ENCODE measurements around the gene GRM4.
"Not testable (repeated sequence)": the region's sequence is repeated elsewhere in the genome, so short reads cannot be mapped to it uniquely, and the experiment has no call there.

GRM4 gene

DNA sequence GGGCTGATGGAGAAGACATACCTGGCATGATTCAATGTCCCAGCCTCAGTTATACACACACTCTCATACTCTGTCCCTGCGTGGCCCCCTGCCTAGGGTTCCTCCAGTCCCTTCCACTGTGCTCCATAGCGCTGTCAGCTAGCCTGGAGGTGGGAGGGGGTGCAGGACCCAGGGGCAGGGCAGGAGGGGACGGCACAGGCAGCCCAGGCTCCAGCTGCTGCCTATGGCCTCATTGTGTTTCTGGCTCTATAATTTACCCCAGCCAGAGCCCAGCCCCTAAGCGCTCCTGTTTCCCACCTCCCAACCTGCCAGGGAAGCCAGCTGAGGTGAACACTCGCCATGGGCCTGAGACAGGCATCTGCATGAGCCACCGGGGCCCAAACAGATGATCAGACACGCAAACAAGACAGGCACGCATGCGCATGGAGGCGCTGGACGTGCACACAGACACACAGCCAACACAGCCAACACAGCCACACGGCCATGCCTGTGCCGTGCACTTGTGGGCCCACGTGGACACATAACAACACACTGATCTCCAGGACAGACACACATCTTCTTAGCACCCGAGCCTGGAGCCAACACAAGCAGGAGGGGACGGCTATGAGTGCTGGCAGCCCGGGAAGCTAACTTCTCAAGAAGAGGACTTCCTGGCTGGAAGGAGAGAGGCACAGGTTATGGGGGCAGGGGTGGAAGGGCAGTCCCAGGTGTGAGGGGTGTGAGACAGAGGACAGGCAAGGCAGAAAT, 124.9 kb downstream of the GRM4 start:
- DNase-seq (ENCODE audit: low read depth): no peak

DNA sequence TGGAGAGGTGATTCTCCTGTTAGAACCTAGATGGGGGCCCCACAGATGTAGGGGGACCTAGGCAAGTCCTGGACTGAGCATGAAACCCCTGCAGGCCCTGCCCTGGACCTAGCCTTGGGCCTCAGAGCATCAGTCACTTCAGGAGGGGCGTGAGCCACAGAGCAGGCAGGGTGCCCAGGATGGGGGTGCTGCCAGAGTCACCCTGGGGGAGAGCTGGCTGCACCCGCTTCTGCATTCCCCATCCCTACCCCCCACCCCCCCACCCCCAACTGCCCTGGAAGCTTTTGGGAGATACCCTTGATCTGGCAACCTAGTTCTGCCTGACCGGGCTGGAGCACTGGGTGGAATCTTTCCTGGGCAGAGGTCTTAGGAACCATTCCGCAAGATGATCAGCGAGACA, 125.6 kb downstream of the GRM4 start:
- no peak for DNase-seq (ENCODE audit: low read depth)

DNA sequence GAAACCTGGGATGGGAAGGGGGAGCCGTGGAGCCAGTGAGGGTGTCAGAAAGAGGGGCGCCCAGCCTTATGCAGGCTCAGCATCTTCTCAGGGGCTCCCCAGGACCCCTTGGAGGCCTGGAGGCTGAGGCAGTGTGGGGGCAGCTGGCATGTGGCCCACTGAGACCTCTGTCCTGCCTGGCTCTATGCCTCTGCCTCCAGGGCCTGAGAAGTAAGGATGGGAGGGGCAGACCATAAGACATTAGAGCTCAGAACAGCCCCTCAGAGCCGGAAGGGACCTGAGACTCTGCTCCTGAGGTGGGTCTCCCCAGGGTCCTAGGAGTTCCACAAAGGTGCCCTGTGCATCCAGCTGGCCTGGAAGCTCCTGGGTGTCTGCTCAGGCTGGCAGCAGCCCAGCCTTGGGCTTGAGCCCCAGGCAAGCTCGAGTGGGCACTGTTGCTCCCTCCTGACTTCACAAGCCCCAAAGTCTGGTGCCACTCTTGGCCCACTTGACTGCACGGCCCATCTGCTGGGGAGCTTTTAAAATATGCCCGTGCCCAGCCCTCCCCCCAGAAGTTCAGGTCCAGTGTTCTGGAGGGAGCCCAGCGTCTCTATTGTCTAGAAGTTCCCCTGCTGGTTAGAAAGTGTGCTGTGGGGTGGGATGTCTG, 126.8 kb downstream of the GRM4 start:
- DNase-seq (ENCODE audit: low read depth): no peak

DNA sequence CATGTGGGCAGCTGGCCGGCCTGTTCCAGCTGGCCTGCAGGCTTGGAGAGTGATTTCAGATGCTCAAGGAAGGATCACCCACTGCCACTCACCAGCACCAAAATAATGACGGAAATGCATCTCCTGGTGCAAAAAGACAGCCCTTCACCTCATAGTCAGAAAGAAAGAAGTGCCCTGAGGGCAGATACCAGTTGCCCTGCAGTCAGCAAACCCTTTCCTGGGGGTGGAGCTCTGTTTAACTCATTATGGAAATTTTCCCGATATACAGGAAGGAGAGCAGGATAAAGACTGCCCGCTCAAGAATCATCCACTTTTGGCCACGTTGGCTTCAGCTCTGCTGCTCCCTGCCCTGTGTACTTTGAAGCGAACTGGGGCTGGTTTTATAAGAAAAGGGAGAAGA, 127.9 kb downstream of the GRM4 start:
- DNase-seq (ENCODE audit: low read depth): no peak

DNA sequence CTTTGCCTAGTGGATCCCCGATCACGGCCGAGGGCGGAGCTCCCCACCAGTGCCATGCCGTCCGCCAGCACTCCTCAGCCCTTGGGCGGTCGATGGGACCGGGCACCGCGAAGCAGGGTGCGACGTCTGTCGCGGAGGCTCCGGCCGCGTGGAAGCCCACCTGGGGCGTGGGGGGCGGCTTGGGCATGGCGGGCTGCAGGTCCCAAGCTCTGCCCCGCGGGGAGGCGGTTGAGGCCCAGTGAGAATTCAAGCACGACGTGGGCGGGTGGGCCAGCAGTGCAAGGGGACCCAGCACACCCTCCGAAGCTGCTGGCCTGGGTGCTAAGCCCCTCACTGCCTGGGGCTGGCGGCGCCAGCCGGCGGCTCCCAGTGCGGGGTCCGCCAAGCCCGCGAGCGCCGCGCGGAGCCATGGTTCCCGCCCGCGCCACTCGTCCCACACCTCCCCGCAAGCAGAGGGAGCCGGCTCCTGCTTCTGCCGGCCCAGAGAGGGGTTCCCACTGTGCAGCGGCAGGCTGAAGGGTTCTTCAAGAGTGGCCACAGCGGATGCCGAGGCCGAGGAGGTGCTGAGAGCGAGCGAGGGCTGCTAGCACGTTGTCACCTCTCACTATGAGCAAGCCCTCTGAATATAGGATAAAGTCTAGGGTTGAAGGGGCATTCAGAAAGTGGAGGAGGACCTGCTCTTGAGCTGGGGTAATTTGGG, 128.6 kb downstream of the GRM4 start:
- DNase-seq (ENCODE audit: low read depth): no peak

DNA sequence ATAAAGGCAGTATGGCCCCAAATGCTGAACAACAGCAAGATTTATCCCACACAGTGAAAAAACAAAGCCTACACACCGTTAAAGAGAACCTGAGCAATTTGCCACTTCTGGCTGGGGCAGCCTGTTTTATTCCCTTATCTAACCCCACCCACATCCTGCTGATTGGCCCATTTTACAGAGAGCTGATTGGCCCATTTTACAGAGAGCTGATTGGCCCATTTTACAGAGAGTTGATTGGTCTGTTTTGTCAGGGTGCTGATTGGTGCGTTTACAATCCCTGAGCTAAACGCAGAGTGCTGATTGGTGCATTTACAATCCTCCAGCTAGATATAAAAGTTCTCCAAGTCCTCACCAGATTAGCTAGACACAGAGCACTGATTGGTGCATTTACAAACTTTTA, 129.3 kb downstream of the GRM4 start:
- not testable (repeated sequence) for DNase-seq (ENCODE audit: low read depth)

DNA sequence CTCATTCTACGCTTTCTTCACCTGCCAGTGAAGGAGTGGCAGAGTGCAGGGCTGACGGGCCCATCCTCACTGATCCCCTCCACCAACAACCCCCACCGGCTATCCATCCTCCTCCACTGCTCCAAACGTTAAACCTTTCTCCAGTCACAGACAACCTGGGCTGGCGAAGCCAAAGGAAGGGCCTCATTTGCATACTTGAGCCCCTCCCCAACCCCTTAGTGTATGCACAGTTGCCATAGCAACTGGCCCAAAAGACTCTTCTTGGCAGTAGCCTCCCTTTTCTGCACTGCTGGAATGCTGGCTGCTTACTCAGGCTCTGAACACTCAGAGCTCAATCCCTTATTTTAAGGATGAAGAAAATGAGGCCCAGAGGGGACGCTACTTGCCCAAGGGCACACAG, 130.3 kb downstream of the GRM4 start:
- DNase-seq (ENCODE audit: low read depth): peak; percentile 13

DNA sequence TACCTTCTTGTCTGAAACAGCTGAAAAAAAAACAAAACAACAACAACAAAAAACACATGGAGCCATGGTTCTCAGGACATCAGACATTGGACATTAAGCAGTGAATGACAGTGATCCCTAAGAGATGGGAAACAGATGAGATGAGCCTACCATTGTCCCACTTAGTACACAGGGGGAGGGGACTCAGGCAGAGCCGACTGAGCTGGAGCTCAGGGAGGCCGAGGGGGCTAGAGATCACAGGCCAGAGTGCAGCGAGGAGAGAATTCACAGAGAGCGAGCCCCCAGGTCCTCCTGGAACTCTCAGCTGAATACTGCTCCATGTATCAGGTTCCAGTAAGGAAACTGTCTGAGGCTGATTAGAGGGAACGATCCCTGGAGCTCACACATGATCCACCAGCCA, 134.6 kb downstream of the GRM4 start:
- DNase-seq (ENCODE audit: low read depth): no peak

DNA sequence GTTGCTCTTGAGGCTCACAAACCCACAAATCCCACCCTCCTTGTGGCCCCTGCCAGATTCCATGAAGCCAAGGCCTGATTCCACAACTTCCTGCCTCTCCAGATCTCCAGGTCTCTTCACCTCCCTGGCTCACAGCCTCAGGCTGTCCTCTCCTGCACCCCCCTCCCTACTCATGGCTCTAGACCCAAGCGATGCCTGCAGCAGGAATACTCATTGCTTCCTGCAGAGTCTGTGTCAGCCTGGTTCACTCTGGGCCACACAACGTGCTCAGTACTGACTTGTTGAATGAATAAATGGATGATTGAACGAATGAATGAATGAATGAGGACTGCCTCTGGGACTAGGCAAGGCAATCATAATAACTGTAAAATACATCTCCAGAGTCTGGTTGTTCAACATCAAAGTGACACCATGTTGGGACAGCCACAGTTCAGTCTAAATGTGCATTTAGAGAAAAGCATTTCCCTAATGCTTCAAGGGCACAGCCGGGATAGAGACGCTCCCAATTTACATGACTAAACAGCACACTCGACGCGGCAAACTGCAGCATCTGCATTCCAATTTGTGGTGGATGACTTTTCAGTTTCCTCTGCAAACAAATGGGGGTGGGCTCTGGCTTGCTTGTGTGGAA, 139.9 kb downstream of the GRM4 start:
- DNase-seq (ENCODE audit: low read depth): no peak

DNA sequence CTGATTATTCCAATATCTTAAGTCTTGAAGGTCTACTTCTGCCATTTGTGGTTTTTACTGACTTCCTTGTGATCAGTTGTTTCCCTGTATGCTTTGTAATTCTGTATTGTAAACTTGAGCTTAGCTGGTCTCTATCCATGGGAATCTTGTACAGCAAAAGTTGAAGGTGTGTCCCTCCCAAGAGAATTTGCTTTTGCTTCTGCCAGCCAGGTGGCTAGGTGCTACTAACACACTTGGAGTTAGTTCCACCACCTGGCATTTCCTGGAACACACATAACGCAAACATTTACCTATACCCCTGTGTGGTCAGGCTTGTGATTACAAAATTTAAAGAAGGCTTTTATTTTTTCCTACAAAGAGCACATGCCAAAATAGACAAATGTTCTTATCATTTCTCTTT, 141.2 kb downstream of the GRM4 start:
- DNase-seq (ENCODE audit: low read depth): no peak

DNA sequence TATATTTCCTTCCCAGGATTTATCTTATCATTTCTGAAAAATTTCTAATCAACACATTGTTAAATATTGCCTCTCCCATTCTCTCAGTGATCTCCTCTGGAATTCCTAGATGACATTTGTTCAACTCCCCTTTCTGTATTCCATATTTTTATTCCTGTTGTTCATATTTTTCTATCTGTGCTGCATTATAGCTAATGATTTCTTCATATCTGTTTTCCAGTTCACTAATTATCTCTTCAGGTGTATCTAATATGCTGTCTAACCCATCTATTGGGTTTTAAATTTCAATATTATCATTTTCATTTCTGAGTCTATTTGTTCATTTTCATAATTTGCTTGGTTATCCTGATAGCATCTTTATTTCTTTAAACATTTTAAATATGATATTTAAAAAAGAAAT, 141.9 kb downstream of the GRM4 start:
- no peak for DNase-seq (ENCODE audit: low read depth)

DNA sequence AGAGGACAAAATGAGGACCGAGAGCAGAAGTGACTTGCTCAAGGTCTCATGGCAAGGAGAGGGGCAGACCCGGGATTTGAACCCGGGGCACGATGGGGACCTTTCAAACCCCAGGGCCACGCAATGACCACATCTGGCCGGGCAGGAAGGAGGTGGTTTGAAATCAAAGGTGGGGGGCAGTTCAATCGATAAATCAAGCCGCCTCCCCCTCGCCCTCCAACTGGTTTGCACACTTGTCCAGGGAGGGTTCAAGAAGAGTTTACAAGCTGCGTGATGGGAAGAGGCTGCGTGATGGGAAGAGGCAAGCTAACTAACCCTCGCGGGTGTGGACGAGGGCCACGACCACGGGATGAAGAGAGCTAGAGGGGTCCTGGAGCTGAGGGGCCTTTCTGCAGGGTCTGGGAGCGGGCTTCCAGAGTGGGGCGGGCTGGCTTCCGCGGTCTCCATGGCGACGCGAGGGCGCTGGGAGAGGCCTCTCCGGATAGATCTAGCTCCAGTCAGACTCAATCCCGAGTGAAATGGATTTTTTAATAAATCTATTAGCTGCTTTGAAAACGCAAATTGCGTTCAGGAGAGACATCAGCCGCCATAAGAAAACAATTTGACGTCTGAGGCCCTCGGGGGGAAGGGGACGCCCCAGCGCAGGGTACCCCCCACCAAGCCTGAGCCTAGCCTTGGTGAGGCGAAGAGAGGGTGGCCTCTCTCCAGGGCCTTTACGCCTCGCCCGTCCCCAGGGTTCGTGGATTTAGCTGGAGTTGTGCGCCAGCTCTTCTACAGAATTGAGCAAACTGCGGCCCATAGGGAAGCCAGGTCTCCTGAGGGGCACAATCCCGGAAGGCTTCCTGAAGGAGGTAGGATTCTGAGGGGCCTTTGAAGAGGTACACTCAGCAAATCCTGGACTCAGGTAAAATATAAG, 143.9 kb downstream of the GRM4 start:
- no peak for DNase-seq (ENCODE audit: low read depth)

DNA sequence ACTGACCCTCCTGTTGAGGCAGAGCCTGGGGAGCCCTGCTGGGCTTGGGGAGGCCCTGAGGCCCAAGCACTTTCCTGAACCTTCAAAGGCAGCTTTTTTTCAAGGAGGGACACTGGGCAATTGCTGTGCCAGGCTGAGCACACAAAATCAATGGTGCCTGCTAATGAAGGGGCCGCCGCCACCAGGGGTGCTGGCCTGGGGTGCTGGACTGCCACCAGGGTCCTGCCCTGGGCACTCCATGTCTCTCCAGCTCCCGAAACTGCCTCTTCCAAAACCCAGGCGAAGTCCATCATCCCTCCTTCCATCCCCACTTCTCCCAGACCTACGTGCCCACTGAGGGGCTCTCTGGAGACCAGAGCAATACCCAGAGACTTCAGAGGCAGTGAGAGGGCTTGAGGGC, 145.6 kb downstream of the GRM4 start:
- no peak for DNase-seq (ENCODE audit: low read depth)

DNA sequence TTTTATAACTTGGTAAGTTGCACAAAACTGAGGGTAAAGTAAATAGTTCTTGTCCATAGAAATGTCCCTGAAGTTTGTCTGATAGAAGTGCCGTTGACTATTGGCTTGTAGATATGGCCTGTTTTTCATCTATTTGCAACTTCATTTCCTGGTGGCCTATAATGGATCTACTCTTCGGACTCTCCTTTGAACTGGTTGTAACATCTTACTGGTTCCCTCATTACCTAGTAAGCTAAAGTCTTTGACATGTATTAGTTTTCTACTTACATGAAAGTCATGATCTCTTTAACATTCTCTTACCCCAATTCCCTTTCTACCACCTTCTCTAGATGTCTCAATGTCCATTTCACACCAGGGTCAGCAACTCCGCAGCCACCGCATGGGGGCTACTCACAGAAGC, 146.3 kb downstream of the GRM4 start:
- no peak for DNase-seq (ENCODE audit: low read depth)

DNA sequence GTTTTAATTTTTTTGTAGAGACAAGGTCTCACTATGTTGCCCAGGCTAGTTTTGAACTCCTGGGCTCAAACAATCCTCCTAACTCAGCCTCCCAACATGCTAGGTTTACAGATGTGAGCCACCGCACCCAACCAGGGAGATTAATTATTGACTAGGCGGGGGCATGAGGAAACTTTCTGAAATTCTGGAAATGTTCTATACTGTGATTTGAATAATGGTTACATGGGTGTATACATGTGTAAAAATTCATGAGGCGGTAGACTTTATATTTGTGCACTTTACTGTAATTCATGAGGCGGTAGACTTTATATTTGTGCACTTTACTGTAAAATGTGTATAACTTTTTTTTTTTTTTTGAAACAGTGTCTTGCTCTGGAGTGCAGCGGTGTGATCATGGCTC, 147.2 kb downstream of the GRM4 start:
- no peak for DNase-seq (ENCODE audit: low read depth)

DNA sequence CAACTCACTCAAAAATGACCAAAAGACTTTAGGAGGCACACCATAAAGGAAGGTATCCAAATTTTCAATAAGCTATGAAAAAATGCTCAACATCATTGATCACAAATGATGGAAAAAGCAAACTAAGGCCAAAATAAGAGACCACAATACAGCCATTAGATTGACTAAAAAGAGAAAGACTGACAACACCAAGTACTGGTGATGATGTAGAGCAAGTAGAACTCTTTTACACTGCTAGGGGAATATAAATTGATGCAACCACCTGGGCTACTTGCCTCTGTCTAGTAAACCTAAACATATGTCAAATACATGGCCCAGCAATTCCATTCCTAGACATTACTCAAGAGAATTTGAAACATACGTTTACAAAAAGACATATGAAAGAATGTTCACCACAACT, 148.6 kb downstream of the GRM4 start:
- DNase-seq (ENCODE audit: low read depth): no peak

DNA sequence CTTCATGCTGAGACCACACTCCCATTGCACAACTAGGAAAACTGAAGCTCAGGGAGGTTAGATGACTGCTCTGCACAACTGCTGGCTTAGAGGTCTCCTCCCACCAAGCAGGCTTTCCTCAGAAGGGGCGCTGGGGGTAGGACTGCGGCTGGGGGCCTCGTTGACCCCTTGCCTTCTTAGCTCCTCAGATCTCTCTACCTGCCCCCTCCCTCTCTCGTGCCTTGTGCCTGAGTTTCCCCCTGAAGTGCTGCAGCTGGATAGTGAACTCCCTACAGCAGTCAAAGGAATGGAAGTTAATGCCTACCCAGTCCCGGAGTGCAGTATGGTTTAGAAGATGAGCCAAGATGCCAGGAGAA, 149.8 kb downstream of the GRM4 start:
- DNase-seq (ENCODE audit: low read depth): no peak

DNA sequence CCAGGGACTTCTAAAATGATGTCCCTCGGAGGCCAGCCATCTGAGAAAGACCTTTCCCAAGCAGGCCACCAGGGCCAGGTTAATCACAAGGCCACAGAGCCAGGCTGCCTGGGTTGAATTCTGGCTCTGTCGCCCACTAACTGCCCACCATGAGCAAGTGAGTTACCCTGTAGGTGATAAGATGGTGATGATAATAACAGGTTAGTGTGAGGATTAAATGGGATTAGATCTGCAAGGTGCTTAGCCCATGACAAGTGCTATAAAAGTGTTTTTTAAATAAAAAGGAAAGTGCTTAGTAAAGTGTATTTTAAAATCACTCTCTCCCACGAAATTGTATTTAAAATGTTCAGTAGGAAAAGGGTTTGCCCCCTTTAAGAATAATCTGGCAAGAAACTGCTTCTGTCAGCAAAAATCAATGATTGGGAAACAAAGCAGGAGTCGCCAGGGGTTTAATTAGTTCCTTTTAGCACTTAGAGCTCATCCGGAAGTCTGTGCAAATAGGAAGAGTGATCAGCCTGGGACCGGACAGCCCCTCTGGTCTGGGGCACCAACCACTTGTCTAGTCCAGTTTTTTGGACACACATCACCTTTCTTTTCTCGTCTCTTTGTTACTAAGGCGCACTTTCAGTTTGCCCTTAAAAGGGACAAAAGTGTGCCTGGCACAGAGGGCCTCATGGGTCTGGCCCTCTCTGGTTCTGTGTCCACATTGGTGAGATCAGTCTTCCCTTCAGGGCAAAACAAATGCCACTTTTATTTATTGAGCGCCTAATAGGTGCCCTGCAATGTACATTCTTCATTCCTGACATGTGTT, 150.4 kb downstream of the GRM4 start:
- DNase-seq (ENCODE audit: low read depth): no peak

DNA sequence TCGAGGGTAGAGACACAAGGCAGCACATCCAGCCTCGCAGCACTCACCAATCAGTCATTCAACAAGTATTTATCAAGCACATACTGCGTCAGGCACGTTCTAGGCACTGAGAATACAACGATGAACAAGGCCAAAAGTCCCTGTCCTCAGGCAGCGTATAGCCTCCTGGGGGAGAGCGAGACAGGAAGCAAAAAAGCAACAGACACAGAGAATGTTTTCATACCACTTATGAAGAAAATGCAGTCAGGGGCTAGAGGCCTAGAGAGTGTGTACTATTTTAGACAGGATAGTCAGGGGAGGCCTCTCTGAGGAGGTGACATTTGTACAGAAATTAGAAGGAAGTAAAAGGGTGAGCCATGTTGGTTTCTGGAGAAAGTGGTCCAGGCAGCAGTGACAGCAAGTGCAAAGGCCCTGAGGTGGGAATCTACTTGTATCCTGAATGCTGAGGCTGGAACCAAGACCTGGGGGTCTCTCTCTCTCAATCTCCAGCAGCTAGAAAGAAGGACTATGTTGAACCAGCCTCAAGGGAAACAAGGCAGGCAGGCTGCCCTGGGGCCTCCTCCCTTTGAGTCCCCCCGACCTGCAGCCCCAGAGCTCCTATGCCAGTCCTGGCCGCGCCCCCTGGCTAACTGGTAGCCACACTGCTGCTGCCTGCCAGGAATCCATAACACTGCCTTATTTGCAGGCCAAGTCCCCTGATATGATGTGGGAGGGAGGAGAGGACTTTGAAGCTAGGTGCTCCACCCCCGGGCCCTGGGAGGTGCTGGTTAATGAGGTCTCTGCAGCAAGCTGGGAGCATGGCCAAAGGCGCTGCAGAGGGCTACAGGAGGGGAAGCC, 151.2 kb downstream of the GRM4 start:
- no peak for DNase-seq (ENCODE audit: low read depth)
